ENCODE data around the gene LIX1.

Gene LIX1

GRCh38 chr5:97102010-97102470 lies 40.4 kb downstream of the LIX1 start:
- no peak for ATAC-seq (ENCODE audit: low read depth)
- no peaks in the 10 kb centered on the region for H3K9me3 ChIP-seq (ENCODE audit: severe bottlenecking)
- H3K36me3 ChIP-seq (ENCODE audit: low read depth): no peaks in the 10 kb centered on the region
- H3K27ac ChIP-seq (ENCODE audit: poor library complexity, severe bottlenecking): no peak overlapping the region
- no peaks in the 10 kb centered on the region for H3K27me3 ChIP-seq (ENCODE audit: insufficient read depth, poor library complexity, severe bottlenecking)
- H3K4me1 ChIP-seq (ENCODE audit: insufficient read depth, poor library complexity, severe bottlenecking): no peaks in the 10 kb centered on the region
- no peak for DNase-seq (ENCODE audit: low spot score)
- no peak for TF ChIP-seq CTCF (IDR thresholded peaks at IDR 0.05; ENCODE audit: poor library complexity, severe bottlenecking)
- H3K4me3 ChIP-seq (ENCODE audit: severe bottlenecking): no peak overlapping the region

GRCh38 chr5:97101189-97101910 lies 41.1 kb downstream of the LIX1 start:
- H3K36me3 ChIP-seq (ENCODE audit: low read depth): no peaks in the 10 kb centered on the region
- no peak overlapping the region for H3K27ac ChIP-seq (ENCODE audit: poor library complexity, severe bottlenecking)
- ATAC-seq (ENCODE audit: low read depth) (no peak), DNase-seq (ENCODE audit: low spot score) (no peak)
- H3K4me1 ChIP-seq (ENCODE audit: insufficient read depth, poor library complexity, severe bottlenecking): no peaks in the 10 kb centered on the region
- no peaks in the 10 kb centered on the region for H3K9me3 ChIP-seq (ENCODE audit: severe bottlenecking)
- no peak overlapping the region for H3K4me3 ChIP-seq (ENCODE audit: severe bottlenecking)
- TF ChIP-seq CTCF (IDR thresholded peaks at IDR 0.05; ENCODE audit: poor library complexity, severe bottlenecking): no peak
- no peaks in the 10 kb centered on the region for H3K27me3 ChIP-seq (ENCODE audit: insufficient read depth, poor library complexity, severe bottlenecking)

DNA sequence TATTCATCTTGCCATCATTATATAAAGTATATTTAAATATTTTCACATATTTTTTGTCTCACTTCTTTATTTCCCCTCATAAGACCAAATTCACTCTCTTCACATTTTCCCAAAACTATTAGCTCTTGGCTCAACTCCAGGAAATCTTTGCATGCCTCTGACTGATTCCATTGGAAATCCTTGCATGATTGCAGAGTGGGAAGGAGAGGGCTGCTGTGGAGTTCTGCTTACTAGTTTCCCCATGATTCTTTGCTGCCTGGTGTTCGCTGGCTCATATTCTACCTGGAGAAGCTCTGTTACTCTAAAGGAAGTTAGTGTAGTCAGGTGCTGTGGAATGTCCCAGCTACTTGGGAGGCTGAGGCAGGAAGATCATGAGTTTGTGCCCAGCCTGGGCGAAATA lies 41.9 kb downstream of the LIX1 start:
- no peaks in the 10 kb centered on the region for H3K9me3 ChIP-seq (ENCODE audit: severe bottlenecking)
- DNase-seq (ENCODE audit: low spot score): no peak
- H3K27me3 ChIP-seq (ENCODE audit: insufficient read depth, poor library complexity, severe bottlenecking): no peaks in the 10 kb centered on the region
- ATAC-seq (ENCODE audit: low read depth): no peak
- H3K4me3 ChIP-seq (ENCODE audit: severe bottlenecking): no peak overlapping the region
- no peaks in the 10 kb centered on the region for H3K4me1 ChIP-seq (ENCODE audit: insufficient read depth, poor library complexity, severe bottlenecking)
- no peak overlapping the region for H3K27ac ChIP-seq (ENCODE audit: poor library complexity, severe bottlenecking)
- TF ChIP-seq CTCF (IDR thresholded peaks at IDR 0.05; ENCODE audit: poor library complexity, severe bottlenecking): no peak
- H3K36me3 ChIP-seq (ENCODE audit: low read depth): no peaks in the 10 kb centered on the region

GRCh38 chr5:97098922-97099321 lies 43.5 kb downstream of the LIX1 start:
- TF ChIP-seq CTCF (IDR thresholded peaks at IDR 0.05; ENCODE audit: poor library complexity, severe bottlenecking): no peak
- DNase-seq (ENCODE audit: low spot score): no peak
- ATAC-seq (ENCODE audit: low read depth): no peak
- Histone ChIP-seq H3K9me3 (ENCODE audit: severe bottlenecking) (no peaks in the 10 kb centered on the region), H3K36me3 (ENCODE audit: low read depth) (no peaks in the 10 kb centered on the region), H3K4me1 (ENCODE audit: insufficient read depth, poor library complexity, severe bottlenecking) (no peaks in the 10 kb centered on the region), H3K27ac (ENCODE audit: poor library complexity, severe bottlenecking) (no peak overlapping the region), H3K27me3 (ENCODE audit: insufficient read depth, poor library complexity, severe bottlenecking) (no peaks in the 10 kb centered on the region), H3K4me3 (ENCODE audit: severe bottlenecking) (no peak overlapping the region)

Data from RWPE2 (cell line).